Body of pancreas (tissue), 4 donors: Measurements from ENCODE around the gene LMO1. TPM values are rescaled to one million over a fixed set of nuclear protein-coding genes. Genes with fewer than 3 reads are reported as not detected.
A peak's percentile ranks its signal among the peaks of the same experiment; 100 is the strongest.

Source experiments
- ATAC-seq: fragments of 150-250 bp; one replicate; pipeline ENCODE4 v1.9.1; 2016
- DNase-seq, 4 donors: peaks; one replicate each; pipeline ENCODE4 v3.0.0-alpha.2; 2019
- H3K27ac ChIP-seq, 4 donors: fragments of 200-600 bp; sonication (generic); 1 replicate in 3 of 4; 2 replicates in 1 of 4; pipeline versions ENCODE4 v1.5.1 to v1.6.1; 2016 to 2019; ENCODE audit warnings: mild to moderate bottlenecking in 1 of 4, mixed read lengths in 1 of 4, moderate library complexity in 1 of 4
- H3K27me3 ChIP-seq, 2 donors: fragments of 200-600 bp; sonication (generic); one replicate each; pipeline ENCODE4 v1.6.0; 2016; ENCODE audit warnings: mild to moderate bottlenecking in 1 of 2
- H3K36me3 ChIP-seq, 2 donors: fragments of 200-600 bp; sonication (generic); replicated peaks in 1 of 2; 2 replicates each; pipeline ENCODE4 v1.5.1; 2016; ENCODE audit warnings: low read depth in 2 of 2; ENCODE audit not compliant: insufficient read depth in 1 of 2
- H3K4me1 ChIP-seq: fragments of 200-600 bp; sonication (generic); one replicate; pipeline ENCODE4 v1.6.0; 2016
- H3K4me3 ChIP-seq, 2 donors: fragments of 200-600 bp; sonication (generic); 1 replicate in 1 of 2; 2 replicates in 1 of 2; pipeline ENCODE4 v1.5.1; 2016 to 2019
- H3K9me3 ChIP-seq, 3 donors: fragments of 200-600 bp; sonication (generic); 1 replicate in 2 of 3; 2 replicates in 1 of 3; pipeline ENCODE4 v1.5.1; 2016
- CTCF ChIP-seq, 7 experiments: fragments of 450-650 bp in 4 of 7; fragments of 200-600 bp in 3 of 7; sonication (generic) in 3 of 7; IDR thresholded peaks; one replicate each; pipeline ENCODE4 v1.5.1; 2016 to 2019; ENCODE audit warnings: antibody characterized with exemption in 7 of 7
- POLR2A ChIP-seq, 3 donors: fragments of 450-650 bp; IDR thresholded peaks; one replicate each; pipeline ENCODE4 v1.6.1; 2016; ENCODE audit warnings: antibody characterized with exemption in 3 of 3, mild to moderate bottlenecking in 2 of 3
- WGBS, 2 donors: methylation state at CpG; one replicate each; pipeline ENCODE4 v1.1.5; 2017; 5-methylcytosine and 5-hydroxymethylcytosine counted together
- intact Hi-C: fragments of 100-400 bp; cut with DNase I; formaldehyde crosslinking; loops from one replicate; pipeline ENCODE4 v1.15.1; 2023
- total RNA-seq, 2 donors: library from RNA; depleted of rRNA; stranded (reverse); fragments of >200 nt; gene quantifications; one replicate each; pipeline ENCODE4 v1.1.0, GENCODE V29; 2016

LMO1 gene
- total RNA-seq, 2 donors from 2014 or later = 0.78 to 1.6 TPM

DNA sequence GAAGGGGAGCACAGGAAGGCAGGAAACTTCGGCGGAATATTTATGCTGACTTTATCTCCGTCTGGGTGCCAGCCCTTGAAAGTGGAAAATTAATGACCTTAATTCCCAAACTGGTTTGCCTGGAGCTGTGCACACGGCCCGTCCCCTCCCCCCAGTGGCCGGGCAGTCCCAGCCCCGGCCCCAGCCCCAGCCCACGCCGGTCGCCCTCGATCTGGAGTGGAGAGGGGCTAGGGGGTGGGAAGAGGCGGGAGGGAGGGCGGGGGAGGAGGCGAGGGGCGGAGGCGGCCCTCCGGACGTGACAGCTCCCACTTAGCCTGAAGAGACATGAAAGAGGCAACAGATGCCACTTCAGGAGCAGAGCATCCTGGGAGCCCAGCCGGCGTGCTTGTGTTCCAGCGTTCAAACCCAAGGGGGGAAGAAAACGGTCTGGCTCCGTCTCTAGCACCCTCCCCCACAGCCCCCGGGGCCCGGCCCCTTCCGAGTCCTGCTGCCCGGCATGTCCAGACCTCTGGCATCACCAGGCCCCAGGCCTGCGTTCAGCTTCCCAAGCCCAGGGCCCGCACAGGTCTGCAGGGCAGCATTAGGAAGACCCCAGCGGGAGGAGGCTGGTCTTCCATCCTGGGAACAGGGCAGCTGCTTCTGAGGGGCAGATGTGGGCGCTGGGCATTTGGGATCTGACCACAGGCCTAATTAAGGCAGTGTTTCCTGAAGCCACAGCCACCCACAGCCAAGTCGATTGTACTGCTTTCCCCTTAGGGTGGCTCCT lies 20.0 kb upstream of the LMO1 start:
- no peaks in the 10 kb centered on the region for H3K27me3 ChIP-seq
- DNase-seq (peak; percentile 18 to 61 (median 48)), ATAC-seq (peak; percentile 85)
- WGBS, 2 donors = 15 to 32% methylated on average over 16 to 27 of the region's 32 CpGs
- H3K4me3 ChIP-seq = no peak overlapping the region
- TF ChIP-seq POLR2A (IDR thresholded peaks at IDR 0.05) = no peak
- TF ChIP-seq CTCF (IDR thresholded peaks at IDR 0.05) = no peak
- H3K9me3 ChIP-seq = no peaks in the 10 kb centered on the region
- no peaks in the 10 kb centered on the region for H3K36me3 ChIP-seq
- intact Hi-C loops = no loop called here
- H3K27ac ChIP-seq = peak overlapping the region; percentile 14 to 69 (median 58)
- peaks cover 6% of the 10 kb centered on the region for H3K4me1 ChIP-seq

DNA sequence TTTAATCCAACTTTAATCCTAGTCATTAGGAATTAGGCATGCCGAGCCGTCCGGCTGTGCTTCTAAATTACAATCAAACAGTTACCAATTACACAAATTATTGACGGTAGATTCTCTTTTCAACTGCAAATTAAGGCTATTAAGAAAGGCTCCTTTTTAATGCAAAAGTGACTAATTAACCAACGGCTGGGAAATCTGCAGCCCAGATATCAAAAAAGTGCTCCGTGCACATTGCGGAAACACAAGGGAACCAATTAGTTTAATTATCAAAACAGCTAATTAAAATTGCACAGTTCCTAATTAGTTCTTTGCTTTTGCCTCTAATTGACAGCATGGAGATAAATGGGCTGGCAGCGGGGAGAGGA lies 19.4 kb upstream of the LMO1 start:
- WGBS, 2 donors = 25 to 30% methylated on average over 8 of the region's 8 CpGs
- no peak for DNase-seq
- H3K4me3 ChIP-seq = no peak overlapping the region
- intact Hi-C loops = no loop called here
- no peaks in the 10 kb centered on the region for H3K9me3 ChIP-seq
- TF ChIP-seq POLR2A (IDR thresholded peaks at IDR 0.05) (no peak), CTCF (IDR thresholded peaks at IDR 0.05) (no peak)
- no peak for ATAC-seq
- H3K27ac ChIP-seq = peak overlapping the region; percentile 14 to 69 (median 58)
- no peaks in the 10 kb centered on the region for H3K36me3 ChIP-seq
- H3K27me3 ChIP-seq = no peaks in the 10 kb centered on the region
- peaks cover 6% of the 10 kb centered on the region for H3K4me1 ChIP-seq

DNA sequence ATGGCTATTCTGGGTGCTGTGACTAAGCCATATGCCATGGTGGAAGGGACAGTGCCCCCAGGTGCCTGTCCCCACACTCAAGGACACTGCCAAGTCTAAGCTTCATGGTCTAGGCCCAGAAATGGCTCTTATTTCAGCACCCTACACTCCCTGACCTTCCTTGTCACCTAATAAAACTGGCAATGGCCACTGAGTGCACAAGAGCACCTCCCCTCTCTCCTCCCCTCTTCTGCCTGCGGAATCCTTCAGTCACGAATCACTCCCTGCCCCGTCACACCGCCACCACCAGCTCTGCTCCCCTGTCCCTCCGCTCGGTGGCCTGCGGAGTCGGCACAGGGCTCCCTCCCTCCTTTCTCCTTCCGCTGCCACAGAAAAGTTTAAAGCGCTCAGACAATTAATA lies 19.0 kb upstream of the LMO1 start:
- ATAC-seq = peak; percentile 69
- H3K27ac ChIP-seq = peak overlapping the region in 2 of 4 donors; percentile 14 to 67
- intact Hi-C loops = no loop called here

DNA sequence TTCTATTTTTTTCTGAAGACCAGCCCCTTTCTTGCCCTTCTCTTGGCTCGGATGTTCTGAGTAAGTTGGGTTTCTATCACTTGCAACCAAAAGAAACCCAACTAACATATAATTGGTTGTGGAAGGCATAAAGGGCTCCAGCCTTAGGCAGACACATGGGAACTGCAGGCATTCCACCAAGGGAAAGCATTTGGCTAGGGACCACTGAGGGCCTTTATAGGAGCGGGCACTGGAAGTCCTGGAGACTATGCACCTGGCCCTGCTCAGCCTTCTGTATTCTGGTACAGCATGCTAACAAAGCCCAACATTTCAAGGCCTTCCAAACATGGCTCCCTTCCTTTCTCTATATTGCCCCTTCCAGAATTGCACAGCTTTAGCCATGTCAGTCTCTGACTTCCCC lies 17.6 kb upstream of the LMO1 start:
- no peaks in the 10 kb centered on the region for H3K9me3 ChIP-seq
- intact Hi-C loops = no loop called here
- TF ChIP-seq CTCF (IDR thresholded peaks at IDR 0.05) (no peak), POLR2A (IDR thresholded peaks at IDR 0.05) (no peak)
- no peak overlapping the region for H3K4me3 ChIP-seq
- no peaks in the 10 kb centered on the region for H3K27me3 ChIP-seq
- H3K4me1 ChIP-seq = peaks cover 6% of the 10 kb centered on the region
- peak in 1 of 4 donors; percentile 2 for DNase-seq
- WGBS, 2 donors = 94 to 97% methylated on average over 2 of the region's 2 CpGs
- H3K36me3 ChIP-seq = no peaks in the 10 kb centered on the region
- no peak overlapping the region for H3K27ac ChIP-seq
- ATAC-seq = no peak

More for the DNA sequence above, 19.0 kb upstream of the LMO1 start:
- TF ChIP-seq POLR2A (IDR thresholded peaks at IDR 0.05) (peak in 1 of 3 donors; percentile 14), CTCF (IDR thresholded peaks at IDR 0.05) (no peak)
- Histone ChIP-seq H3K27me3 (no peaks in the 10 kb centered on the region), H3K9me3 (no peaks in the 10 kb centered on the region), H3K36me3 (no peaks in the 10 kb centered on the region), H3K4me1 (peaks cover 6% of the 10 kb centered on the region), H3K4me3 (no peak overlapping the region)
- DNase-seq = peak; percentile 16 to 51 (median 42)
- 53 to 69% methylated on average over 10 of the region's 10 CpGs for WGBS, 2 donors

DNA sequence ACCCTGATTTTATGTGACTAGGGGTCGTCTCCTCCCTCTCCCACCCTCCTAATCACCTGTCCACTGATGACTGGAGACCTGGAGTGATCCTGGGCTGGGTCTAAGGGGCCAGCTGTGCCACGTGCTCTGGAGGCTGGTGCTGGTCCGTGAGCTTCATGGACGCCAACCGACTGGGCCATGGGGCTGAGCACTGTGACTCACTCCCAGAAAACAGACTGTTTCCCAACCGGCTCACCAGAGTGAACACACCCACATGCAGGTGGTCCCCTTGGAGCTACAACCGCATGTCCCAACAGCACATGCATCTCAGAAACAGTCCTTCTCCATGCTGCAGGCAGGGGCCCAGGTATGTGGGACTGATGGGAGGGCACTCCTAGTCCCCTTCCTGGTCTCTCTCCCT lies 14.0 kb upstream of the LMO1 start:
- Histone ChIP-seq H3K27ac (no peak overlapping the region), H3K4me3 (no peak overlapping the region), H3K9me3 (no peaks in the 10 kb centered on the region), H3K27me3 (no peaks in the 10 kb centered on the region), H3K4me1 (no peaks in the 10 kb centered on the region), H3K36me3 (no peaks in the 10 kb centered on the region)
- DNase-seq (peak in 1 of 4 donors; percentile 7), ATAC-seq (no peak)
- intact Hi-C loops = no loop called here
- 79 to 84% methylated on average over 4 to 7 of the region's 7 CpGs for WGBS, 2 donors
- TF ChIP-seq POLR2A (IDR thresholded peaks at IDR 0.05) (no peak), CTCF (IDR thresholded peaks at IDR 0.05) (no peak)
